ENCODE results near the gene HS6ST1.
"Not testable (repeated sequence)": the region's sequence is repeated elsewhere in the genome, so short reads cannot be mapped to it uniquely, and the experiment has no call there.

HS6ST1 gene

GRCh38 chr2:128266463-128266862 is 52.2 kb downstream of the HS6ST1 start:
- not testable (repeated sequence) for DNase-seq

- DNase-seq = not testable (repeated sequence)
Observed at GRCh38 chr2:128265608-128265993, 53.1 kb downstream of the HS6ST1 start.

- no peak for DNase-seq
Observed at GRCh38 chr2:128264881-128265607, 53.6 kb downstream of the HS6ST1 start.

- no peak for DNase-seq
Observed at GRCh38 chr2:128263902-128264331, 54.8 kb downstream of the HS6ST1 start.

- DNase-seq = no peak
Observed at GRCh38 chr2:128262315-128263253, 56.1 kb downstream of the HS6ST1 start.

- no peak for DNase-seq
Observed at GRCh38 chr2:128261245-128262128, 57.2 kb downstream of the HS6ST1 start.

GRCh38 chr2:128260239-128261138 is 58.2 kb downstream of the HS6ST1 start:
- DNase-seq = no peak

- DNase-seq = no peak
Observed at GRCh38 chr2:128259585-128259984, 59.1 kb downstream of the HS6ST1 start.

GRCh38 chr2:128258218-128258617 is 60.5 kb downstream of the HS6ST1 start:
- no peak for DNase-seq

GRCh38 chr2:128252501-128252900 is 66.2 kb downstream of the HS6ST1 start:
- no peak for DNase-seq

GRCh38 chr2:128252086-128252485 is 66.6 kb downstream of the HS6ST1 start:
- DNase-seq = not testable (repeated sequence)

GRCh38 chr2:128250229-128251025 is 68.2 kb downstream of the HS6ST1 start:
- DNase-seq = no peak

- DNase-seq = no peak
Observed at GRCh38 chr2:128249555-128249954, 69.1 kb downstream of the HS6ST1 start.

GRCh38 chr2:128245813-128246212 is 72.9 kb downstream of the HS6ST1 start:
- DNase-seq = no peak

- DNase-seq = no peak
Observed at GRCh38 chr2:128241896-128242295, 76.8 kb downstream of the HS6ST1 start.

- no peak for DNase-seq
Observed at GRCh38 chr2:128237911-128238697, 80.6 kb downstream of the HS6ST1 start.

GRCh38 chr2:128237081-128237534 is 81.6 kb downstream of the HS6ST1 start:
- no peak for DNase-seq

GRCh38 chr2:128236491-128237035 is 82.1 kb downstream of the HS6ST1 start:
- no peak for DNase-seq

GRCh38 chr2:128235581-128235980 is 83.1 kb downstream of the HS6ST1 start:
- no peak for DNase-seq

GRCh38 chr2:128234613-128235012 is 84.1 kb downstream of the HS6ST1 start:
- no peak for DNase-seq

Data from activated gamma-delta T cell treated with Interleukin-2 at 50 U/mL for 16 hours (primary cell).